ENCODE data around the gene RNF7.
"Not testable (repeated sequence)": the region's sequence is repeated elsewhere in the genome, so short reads cannot be mapped to it uniquely, and the experiment has no call there.

RNF7 gene

GRCh38 chr3:141699324-141699723 is 38.8 kb upstream of the RNF7 start:
- H3K36me3 ChIP-seq (ENCODE audit: control insufficient read depth, low read length) = no peaks in the 10 kb centered on the region
- H3K27ac ChIP-seq (ENCODE audit: low read depth, low read length) = no peak overlapping the region
- no peaks in the 10 kb centered on the region for H4K20me1 ChIP-seq (ENCODE audit: control insufficient read depth, insufficient read depth, low read depth, low read length)
- no peaks in the 10 kb centered on the region for H3K4me1 ChIP-seq (ENCODE audit: control insufficient read depth, low read length)
- H3K79me2 ChIP-seq (ENCODE audit: control insufficient read depth, low read length) = no peaks in the 10 kb centered on the region
- H3K9me2 ChIP-seq (replicated peaks; ENCODE audit: control insufficient read depth, low read length) = no peaks in the 10 kb centered on the region
- no peak for TF ChIP-seq CTCF (IDR thresholded peaks at IDR 0.05; ENCODE audit: low read depth, low read length, poor library complexity, severe bottlenecking)
- TF ChIP-seq EZH2phosphoT487 (IDR thresholded peaks at IDR 0.05; ENCODE audit: borderline replicate concordance, low read length) = no peak
- H3K27me3 ChIP-seq (ENCODE audit: control insufficient read depth, low read length) = no peaks in the 10 kb centered on the region
- no peaks in the 10 kb centered on the region for H3F3A ChIP-seq (ENCODE audit: control insufficient read depth, insufficient read depth)
- no peak overlapping the region for H3K4me2 ChIP-seq (ENCODE audit: low read length)
- no peak overlapping the region for H3K4me3 ChIP-seq (ENCODE audit: low read length)
- no peaks in the 10 kb centered on the region for H3K9me3 ChIP-seq (ENCODE audit: control insufficient read depth, insufficient read depth, low read length)

GRCh38 chr3:141699897-141700296 is 38.2 kb upstream of the RNF7 start:
- Histone ChIP-seq H3K36me3 (ENCODE audit: control insufficient read depth, low read length) (no peaks in the 10 kb centered on the region), H3K27me3 (ENCODE audit: control insufficient read depth, low read length) (no peaks in the 10 kb centered on the region), H3K27ac (ENCODE audit: low read depth, low read length) (no peak overlapping the region), H3K79me2 (ENCODE audit: control insufficient read depth, low read length) (no peaks in the 10 kb centered on the region), H3K9me2 (replicated peaks; ENCODE audit: control insufficient read depth, low read length) (no peaks in the 10 kb centered on the region), H3K4me1 (ENCODE audit: control insufficient read depth, low read length) (no peaks in the 10 kb centered on the region), H3K9me3 (ENCODE audit: control insufficient read depth, insufficient read depth, low read length) (no peaks in the 10 kb centered on the region), H3K4me3 (ENCODE audit: low read length) (no peak overlapping the region), H3F3A (ENCODE audit: control insufficient read depth, insufficient read depth) (no peaks in the 10 kb centered on the region), H4K20me1 (ENCODE audit: control insufficient read depth, insufficient read depth, low read depth, low read length) (no peaks in the 10 kb centered on the region), H3K4me2 (ENCODE audit: low read length) (no peak overlapping the region)
- TF ChIP-seq EZH2phosphoT487 (IDR thresholded peaks at IDR 0.05; ENCODE audit: borderline replicate concordance, low read length) = no peak
- no peak for TF ChIP-seq CTCF (IDR thresholded peaks at IDR 0.05; ENCODE audit: low read depth, low read length, poor library complexity, severe bottlenecking)

DNA sequence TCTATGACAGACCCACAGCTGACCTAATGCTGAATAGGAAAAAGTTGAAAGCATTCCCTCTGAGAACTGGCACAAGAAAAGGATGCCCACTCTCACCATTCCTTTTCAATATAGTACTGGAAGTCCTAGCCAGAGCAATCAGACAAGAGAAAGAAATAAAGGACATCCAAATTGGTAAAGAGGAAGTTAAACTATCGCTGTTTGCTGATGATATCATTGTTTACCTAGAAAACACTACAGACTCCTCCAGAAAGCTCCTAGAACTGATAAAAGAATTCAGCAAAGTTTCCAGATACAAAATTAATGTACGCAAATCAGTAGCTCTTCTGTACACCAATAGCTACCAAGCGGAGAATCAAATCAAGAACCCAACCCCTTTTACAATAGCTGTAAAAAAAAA is 34.7 kb upstream of the RNF7 start:
- not testable (repeated sequence) for H3K9me3 ChIP-seq (ENCODE audit: control insufficient read depth, insufficient read depth, low read length); H3K9me2 ChIP-seq (replicated peaks; ENCODE audit: control insufficient read depth, low read length); H3K36me3 ChIP-seq (ENCODE audit: control insufficient read depth, low read length); H4K20me1 ChIP-seq (ENCODE audit: control insufficient read depth, insufficient read depth, low read depth, low read length); H3K27ac ChIP-seq (ENCODE audit: low read depth, low read length); H3F3A ChIP-seq (ENCODE audit: control insufficient read depth, insufficient read depth); H3K79me2 ChIP-seq (ENCODE audit: control insufficient read depth, low read length); H3K4me2 ChIP-seq (ENCODE audit: low read length); H3K4me3 ChIP-seq (ENCODE audit: low read length); H3K4me1 ChIP-seq (ENCODE audit: control insufficient read depth, low read length); H3K27me3 ChIP-seq (ENCODE audit: control insufficient read depth, low read length)

DNA sequence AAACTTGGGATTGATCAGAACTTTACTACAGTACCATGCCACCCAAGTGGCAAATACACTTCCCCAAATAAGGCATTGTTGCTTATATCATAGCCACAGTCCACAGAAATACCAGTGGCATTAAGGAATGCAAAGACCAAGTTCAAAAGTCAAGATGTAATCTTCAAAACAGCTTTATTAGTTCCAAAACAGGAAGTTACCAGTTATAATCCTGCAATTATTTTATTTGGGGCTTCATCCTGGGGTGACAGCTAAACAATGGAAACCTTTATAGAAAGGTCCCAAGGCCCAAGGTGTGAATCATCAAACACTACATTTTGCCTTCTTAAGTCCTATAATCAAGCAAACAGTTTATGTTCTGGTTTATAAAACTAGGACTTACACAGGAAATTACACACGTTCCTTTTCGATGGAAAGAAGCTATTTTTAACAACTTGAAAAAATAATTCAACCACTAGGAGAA is 30.3 kb upstream of the RNF7 start:
- Histone ChIP-seq H3K4me2 (ENCODE audit: low read length) (no peak overlapping the region), H3F3A (ENCODE audit: control insufficient read depth, insufficient read depth) (no peaks in the 10 kb centered on the region), H3K36me3 (ENCODE audit: control insufficient read depth, low read length) (no peaks in the 10 kb centered on the region), H3K9me3 (ENCODE audit: control insufficient read depth, insufficient read depth, low read length) (no peaks in the 10 kb centered on the region), H3K4me1 (ENCODE audit: control insufficient read depth, low read length) (no peaks in the 10 kb centered on the region), H3K79me2 (ENCODE audit: control insufficient read depth, low read length) (no peaks in the 10 kb centered on the region), H3K27me3 (ENCODE audit: control insufficient read depth, low read length) (no peaks in the 10 kb centered on the region), H3K27ac (ENCODE audit: low read depth, low read length) (no peak overlapping the region), H3K4me3 (ENCODE audit: low read length) (no peak overlapping the region), H4K20me1 (ENCODE audit: control insufficient read depth, insufficient read depth, low read depth, low read length) (no peaks in the 10 kb centered on the region), H3K9me2 (replicated peaks; ENCODE audit: control insufficient read depth, low read length) (no peaks in the 10 kb centered on the region)
- TF ChIP-seq EZH2phosphoT487 (IDR thresholded peaks at IDR 0.05; ENCODE audit: borderline replicate concordance, low read length) (no peak), CTCF (IDR thresholded peaks at IDR 0.05; ENCODE audit: low read depth, low read length, poor library complexity, severe bottlenecking) (no peak)
